HCT116 (cell line): Measurements from ENCODE around the gene DOCK3.

Source experiments
- SP1 ChIP-seq: IDR thresholded peaks from 2 replicates; pipeline ENCODE4 v1.6.1; 2012; ENCODE audit warnings: low read depth
- YY1 ChIP-seq: IDR thresholded peaks from 2 replicates; pipeline ENCODE4 v1.6.1; 2011; ENCODE audit warnings: low read length, low read depth, moderate library complexity, mild to moderate bottlenecking; ENCODE audit not compliant: insufficient replicate concordance; ENCODE audit errors: extremely low read depth
- TF ChIP-seq, protein P1 (sequence below), 3 experiments: fragments of 200-600 bp in 1 of 3; sonication (generic) in 1 of 3; IDR thresholded peaks in 2 of 3; conservative IDR thresholded peaks in 1 of 3; 2 replicates each; pipeline ENCODE4 v1.5.1; 2012 to 2017; ENCODE audit warnings: low read depth in 2 of 3, low read length in 2 of 3, antibody characterized with exemption in 1 of 3, borderline replicate concordance in 1 of 3, control low read depth in 1 of 3, mild to moderate bottlenecking in 1 of 3, mixed read lengths in 1 of 3, mixed run types in 1 of 3, moderate library complexity in 1 of 3; ENCODE audit not compliant: insufficient read depth in 1 of 3
- TF ChIP-seq, protein P2 (sequence below): IDR thresholded peaks from 2 replicates; pipeline ENCODE4 v1.6.1; 2012

DNA sequence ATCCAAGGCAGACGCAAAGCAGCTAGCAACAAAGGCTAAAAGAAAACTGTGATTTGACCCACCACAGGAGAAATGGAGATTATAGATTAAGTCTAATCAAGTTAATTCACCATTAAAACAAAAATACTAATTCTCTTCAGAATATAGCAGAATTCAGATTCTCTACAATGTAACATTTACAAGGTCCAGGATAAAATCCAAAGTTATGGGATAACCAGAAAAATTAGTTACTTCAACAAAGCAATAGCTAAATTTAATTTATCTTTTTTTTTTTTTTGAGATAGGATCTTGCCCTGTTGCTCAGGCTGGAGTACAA is 425.8 kb downstream of the DOCK3 start:
- TF ChIP-seq, protein P1, sequence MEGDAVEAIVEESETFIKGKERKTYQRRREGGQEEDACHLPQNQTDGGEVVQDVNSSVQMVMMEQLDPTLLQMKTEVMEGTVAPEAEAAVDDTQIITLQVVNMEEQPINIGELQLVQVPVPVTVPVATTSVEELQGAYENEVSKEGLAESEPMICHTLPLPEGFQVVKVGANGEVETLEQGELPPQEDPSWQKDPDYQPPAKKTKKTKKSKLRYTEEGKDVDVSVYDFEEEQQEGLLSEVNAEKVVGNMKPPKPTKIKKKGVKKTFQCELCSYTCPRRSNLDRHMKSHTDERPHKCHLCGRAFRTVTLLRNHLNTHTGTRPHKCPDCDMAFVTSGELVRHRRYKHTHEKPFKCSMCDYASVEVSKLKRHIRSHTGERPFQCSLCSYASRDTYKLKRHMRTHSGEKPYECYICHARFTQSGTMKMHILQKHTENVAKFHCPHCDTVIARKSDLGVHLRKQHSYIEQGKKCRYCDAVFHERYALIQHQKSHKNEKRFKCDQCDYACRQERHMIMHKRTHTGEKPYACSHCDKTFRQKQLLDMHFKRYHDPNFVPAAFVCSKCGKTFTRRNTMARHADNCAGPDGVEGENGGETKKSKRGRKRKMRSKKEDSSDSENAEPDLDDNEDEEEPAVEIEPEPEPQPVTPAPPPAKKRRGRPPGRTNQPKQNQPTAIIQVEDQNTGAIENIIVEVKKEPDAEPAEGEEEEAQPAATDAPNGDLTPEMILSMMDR (IDR thresholded peaks at IDR 0.05 in 2 of 3, conservative IDR thresholded peaks at IDR 0.05 in 1 of 3; ENCODE audit: borderline replicate concordance in 1 of 3, insufficient read depth in 1 of 3, low read depth in 2 of 3, low read length in 2 of 3): no peak
- TF ChIP-seq YY1 (no peak), SP1 (no peak)
- TF ChIP-seq, protein P2, sequence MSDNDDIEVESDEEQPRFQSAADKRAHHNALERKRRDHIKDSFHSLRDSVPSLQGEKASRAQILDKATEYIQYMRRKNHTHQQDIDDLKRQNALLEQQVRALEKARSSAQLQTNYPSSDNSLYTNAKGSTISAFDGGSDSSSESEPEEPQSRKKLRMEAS: no peak
